CD4-positive, alpha-beta memory T cell (primary cell): ENCODE data around the gene NDST1. TPM values are rescaled to one million over a fixed set of nuclear protein-coding genes. Genes with fewer than 3 reads are reported as not detected.

ENCODE experiments used
- CTCF ChIA-PET: fragments of 350-600 bp; sonication (Branson Sonifier 250); formaldehyde crosslinking; loops from one replicate; lab custom pipeline; 2021; ENCODE audit warnings: inconsistent platforms; ENCODE audit not compliant: partially characterized antibody; lab: Charles Lee
- POLR2A ChIA-PET: fragments of 350-600 bp; sonication (Branson Sonifier 250); formaldehyde crosslinking; loops from one replicate; lab custom pipeline; 2021; ENCODE audit not compliant: partially characterized antibody; lab: Charles Lee
- DNase-seq, 5 donors: peaks; one replicate each; pipeline versions ENCODE4 v3.0.0 to v3.0.0-alpha.2; 2020 to 2022; ENCODE audit warnings: mixed read lengths in 1 of 5
- H3K27ac ChIP-seq: one replicate; pipeline ENCODE4 v1.7.0; 2013; ENCODE audit warnings: low read depth, low read length
- H3K27me3 ChIP-seq: 2 replicates; pipeline ENCODE4 v1.7.0; 2013; ENCODE audit warnings: mild to moderate bottlenecking, low read length, moderate library complexity; ENCODE audit not compliant: insufficient read depth
- H3K36me3 ChIP-seq: 2 replicates; pipeline ENCODE4 v1.7.0; 2013; ENCODE audit warnings: mild to moderate bottlenecking, low read length, moderate library complexity; ENCODE audit not compliant: insufficient read depth
- H3K4me1 ChIP-seq: 2 replicates; pipeline ENCODE4 v1.7.0; 2013; ENCODE audit warnings: mild to moderate bottlenecking, low read length, moderate library complexity; ENCODE audit not compliant: insufficient read depth
- H3K4me3 ChIP-seq, 2 donors: one replicate each; pipeline ENCODE4 v1.7.0; 2013; ENCODE audit warnings: low read length in 2 of 2, mild to moderate bottlenecking in 1 of 2
- H3K9me3 ChIP-seq, 2 donors: one replicate each; pipeline ENCODE4 v1.7.0; 2013; ENCODE audit warnings: low read length in 2 of 2, control low read depth in 1 of 2; ENCODE audit not compliant: control insufficient read depth in 1 of 2
- H3K27ac Mint-ChIP-seq, 7 donors: one replicate each; pipeline ENCODE4 v1.8.0; 2020 to 2021; ENCODE audit warnings: mixed read lengths in 7 of 7, mild to moderate bottlenecking in 6 of 7, inconsistent platforms in 3 of 7, moderate library complexity in 3 of 7
- H3K27me3 Mint-ChIP-seq, 2 donors: one replicate each; pipeline ENCODE4 v1.8.0; 2020 to 2021; ENCODE audit warnings: mixed read lengths in 2 of 2
- H3K36me3 Mint-ChIP-seq, 2 donors: one replicate each; pipeline ENCODE4 v1.8.0; 2020 to 2021; ENCODE audit warnings: mixed read lengths in 2 of 2, inconsistent platforms in 1 of 2, mild to moderate bottlenecking in 1 of 2
- H3K4me1 Mint-ChIP-seq, 4 donors: one replicate each; pipeline ENCODE4 v1.8.0; 2020 to 2021; ENCODE audit warnings: mixed read lengths in 4 of 4, mild to moderate bottlenecking in 1 of 4
- H3K4me3 Mint-ChIP-seq, 8 donors: one replicate each; pipeline ENCODE4 v1.8.0; 2020 to 2021; ENCODE audit warnings: mixed read lengths in 8 of 8, mild to moderate bottlenecking in 7 of 8, moderate library complexity in 6 of 8, inconsistent platforms in 3 of 8
- H3K9me3 Mint-ChIP-seq, 8 donors: one replicate each; pipeline ENCODE4 v1.8.0; 2020 to 2021; ENCODE audit warnings: mixed read lengths in 8 of 8, mild to moderate bottlenecking in 5 of 8, inconsistent platforms in 3 of 8, moderate library complexity in 1 of 8
- intact Hi-C: fragments of 100-400 bp; cut with micrococcal nuclease; formaldehyde crosslinking; loops from one replicate; pipeline ENCODE4 v1.15.1; 2023
- polyA plus RNA-seq, 2 donors: library from polyadenylated mRNA; unstranded; fragments of 300-500 nt; fragmentation: Illumina TruSeq; gene quantifications; one replicate each; pipeline ENCODE4 v1.2.3, GENCODE V29; 2021
- total RNA-seq, 2 experiments: library from RNA; stranded (reverse); gene quantifications; one replicate each; pipeline ENCODE4 v1.2.3, GENCODE V29; 2021

The NDST1 gene
- total and polyA plus RNA-seq, 4 experiments from 2014 or later, result 0.29 to 0.64 (median 0.35) TPM; not detected in 1

GRCh38 chr5:150596826-150597225 is 88.9 kb downstream of the NDST1 start:
- Histone ChIP-seq H3K4me1 (no peaks in the 10 kb centered on the region), H3K27me3 (no peaks in the 10 kb centered on the region), H3K36me3 (no peaks in the 10 kb centered on the region), H3K4me3 (no peak overlapping the region), H3K27ac (no peak overlapping the region), H3K9me3 (no peaks in the 10 kb centered on the region)
- ChIA-PET POLR2A (no interaction called here), CTCF (no interaction called here)
- H3K9me3 Mint-ChIP-seq, result no peaks in the 10 kb centered on the region
- no peaks in the 10 kb centered on the region for H3K36me3 Mint-ChIP-seq
- DNase-seq, result no peak
- intact Hi-C loops, result no loop called here
- no peaks in the 10 kb centered on the region for H3K4me1 Mint-ChIP-seq
- peaks cover 0 to 1% of the 10 kb centered on the region in 2 donors for H3K27me3 Mint-ChIP-seq
- H3K4me3 Mint-ChIP-seq, result no peak overlapping the region
- no peak overlapping the region for H3K27ac Mint-ChIP-seq

GRCh38 chr5:150598006-150598405 is 90.1 kb downstream of the NDST1 start:
- POLR2A ChIA-PET, result no interaction called here

GRCh38 chr5:150598821-150599273 is 90.9 kb downstream of the NDST1 start:
- Mint-ChIP-seq H3K4me1 (no peaks in the 10 kb centered on the region), H3K27me3 (peaks cover 0 to 3% of the 10 kb centered on the region in 2 donors), H3K27ac (no peak overlapping the region), H3K9me3 (no peaks in the 10 kb centered on the region), H3K36me3 (no peaks in the 10 kb centered on the region), H3K4me3 (no peak overlapping the region)
- H3K4me3 ChIP-seq, result no peak overlapping the region
- ChIA-PET CTCF (no interaction called here), POLR2A (no interaction called here)
- H3K27ac ChIP-seq, result no peak overlapping the region
- DNase-seq, result no peak
- H3K4me1 ChIP-seq, result no peaks in the 10 kb centered on the region
- H3K27me3 ChIP-seq, result no peaks in the 10 kb centered on the region
- intact Hi-C loops, result no loop called here
- no peaks in the 10 kb centered on the region for H3K9me3 ChIP-seq
- H3K36me3 ChIP-seq, result no peaks in the 10 kb centered on the region

More at GRCh38 chr5:150598006-150598405, 90.1 kb downstream of the NDST1 start:
- no peaks in the 10 kb centered on the region for H3K36me3 ChIP-seq
- no peak overlapping the region for H3K27ac Mint-ChIP-seq
- no peak overlapping the region for H3K4me3 ChIP-seq
- H3K4me3 Mint-ChIP-seq, result no peak overlapping the region
- H3K27ac ChIP-seq, result no peak overlapping the region
- no peaks in the 10 kb centered on the region for H3K9me3 Mint-ChIP-seq
- no peak for DNase-seq
- no peaks in the 10 kb centered on the region for H3K4me1 Mint-ChIP-seq
- no peaks in the 10 kb centered on the region for H3K9me3 ChIP-seq
- CTCF ChIA-PET, result no interaction called here
- H3K4me1 ChIP-seq, result no peaks in the 10 kb centered on the region
- H3K27me3 Mint-ChIP-seq, result peaks cover 0 to 3% of the 10 kb centered on the region in 2 donors
- no peaks in the 10 kb centered on the region for H3K27me3 ChIP-seq
- no peaks in the 10 kb centered on the region for H3K36me3 Mint-ChIP-seq
- intact Hi-C loops, result no loop called here

DNA sequence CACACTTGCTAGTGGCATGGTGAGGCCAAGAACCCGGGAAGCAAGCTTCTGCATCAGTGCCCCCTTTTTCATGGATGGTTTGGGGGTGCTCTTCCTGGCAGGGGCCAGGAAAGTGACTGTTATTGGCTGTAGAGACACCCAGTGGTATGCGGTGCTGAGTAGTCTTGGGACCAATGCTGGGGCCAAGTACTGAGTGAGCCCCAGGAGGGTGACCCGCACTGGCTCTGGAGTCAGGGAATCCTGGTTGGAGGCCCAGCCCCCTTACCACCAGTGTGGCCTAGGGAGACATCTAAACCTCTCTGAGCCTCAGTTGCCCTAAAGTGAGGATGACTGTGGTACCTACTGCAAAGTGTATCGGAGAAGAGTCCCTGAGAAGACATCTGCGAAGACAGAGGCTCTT is 91.3 kb downstream of the NDST1 start:
- no peak overlapping the region for H3K4me3 Mint-ChIP-seq
- no peaks in the 10 kb centered on the region for H3K9me3 Mint-ChIP-seq
- no peaks in the 10 kb centered on the region for H3K9me3 ChIP-seq
- peaks cover 1 to 3% of the 10 kb centered on the region in 2 donors for H3K27me3 Mint-ChIP-seq
- H3K4me1 Mint-ChIP-seq, result no peaks in the 10 kb centered on the region
- intact Hi-C loops, result no loop called here
- POLR2A ChIA-PET, result no interaction called here
- no peaks in the 10 kb centered on the region for H3K4me1 ChIP-seq
- no peak overlapping the region for H3K27ac Mint-ChIP-seq
- H3K27me3 ChIP-seq, result no peaks in the 10 kb centered on the region
- no peak overlapping the region for H3K27ac ChIP-seq
- no peak overlapping the region for H3K4me3 ChIP-seq
- CTCF ChIA-PET, result no interaction called here
- no peak for DNase-seq
- no peaks in the 10 kb centered on the region for H3K36me3 ChIP-seq
- H3K36me3 Mint-ChIP-seq, result no peaks in the 10 kb centered on the region

GRCh38 chr5:150599917-150600511 is 92.1 kb downstream of the NDST1 start:
- intact Hi-C loops, result no loop called here
- H3K9me3 Mint-ChIP-seq, result no peaks in the 10 kb centered on the region
- Histone ChIP-seq H3K9me3 (no peaks in the 10 kb centered on the region), H3K27ac (no peak overlapping the region), H3K27me3 (no peaks in the 10 kb centered on the region), H3K4me3 (no peak overlapping the region), H3K36me3 (no peaks in the 10 kb centered on the region), H3K4me1 (no peaks in the 10 kb centered on the region)
- H3K36me3 Mint-ChIP-seq, result no peaks in the 10 kb centered on the region
- H3K4me1 Mint-ChIP-seq, result no peaks in the 10 kb centered on the region
- H3K4me3 Mint-ChIP-seq, result no peak overlapping the region
- DNase-seq, result no peak
- no peak overlapping the region for H3K27ac Mint-ChIP-seq
- CTCF ChIA-PET, result no interaction called here
- peaks cover 3 to 5% of the 10 kb centered on the region in 2 donors for H3K27me3 Mint-ChIP-seq
- POLR2A ChIA-PET, result no interaction called here

GRCh38 chr5:150600616-150601490 is 92.9 kb downstream of the NDST1 start:
- CTCF ChIA-PET, result no interaction called here

DNA sequence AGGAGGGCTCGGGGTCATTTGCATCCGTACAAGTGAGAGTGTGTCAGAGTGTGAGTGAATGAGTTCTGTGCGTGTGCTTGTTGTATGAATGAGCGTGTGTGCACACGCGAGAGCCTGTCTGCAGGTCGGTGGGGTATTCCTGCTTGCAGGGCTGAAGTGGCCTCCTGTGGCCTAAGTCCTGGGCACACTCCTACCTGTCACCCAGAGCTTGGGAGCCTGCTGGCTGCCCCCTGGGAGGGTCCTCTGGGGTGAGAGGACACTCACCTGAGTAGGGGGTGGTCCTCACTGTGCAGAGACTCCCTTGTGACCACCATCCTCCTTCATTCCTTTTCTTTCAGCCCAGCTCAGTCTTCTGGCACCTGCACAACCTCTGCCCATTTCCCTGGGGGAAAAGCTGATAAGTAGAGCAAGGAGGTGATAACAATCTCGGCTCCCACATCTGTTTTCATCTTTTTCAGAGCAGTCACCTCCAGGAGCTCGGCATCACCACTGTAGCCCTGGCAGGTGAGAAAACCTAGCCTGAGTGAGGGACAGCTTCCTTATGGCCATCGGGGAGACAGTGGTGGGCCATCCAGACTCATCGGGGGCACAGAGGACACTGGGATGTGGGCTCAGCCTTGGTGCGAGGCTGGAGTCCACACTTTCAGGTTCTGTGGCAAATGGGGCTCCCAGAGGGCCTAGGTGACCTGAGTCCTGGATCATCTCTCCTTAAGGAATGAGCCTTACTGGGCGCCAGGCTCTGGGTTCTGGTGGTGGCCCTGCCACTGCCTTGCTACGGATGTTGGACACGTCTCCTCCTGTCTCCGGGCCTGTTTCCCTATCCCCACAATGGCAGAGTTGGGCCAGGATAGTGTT is 93.8 kb downstream of the NDST1 start:
- Histone ChIP-seq H3K27me3 (no peaks in the 10 kb centered on the region), H3K4me3 (no peak overlapping the region), H3K4me1 (no peaks in the 10 kb centered on the region), H3K9me3 (no peaks in the 10 kb centered on the region), H3K36me3 (no peaks in the 10 kb centered on the region), H3K27ac (no peak overlapping the region)
- H3K27me3 Mint-ChIP-seq, result peaks cover 5% of the 10 kb centered on the region in 2 donors
- no peaks in the 10 kb centered on the region for H3K36me3 Mint-ChIP-seq
- H3K4me1 Mint-ChIP-seq, result no peaks in the 10 kb centered on the region
- H3K4me3 Mint-ChIP-seq, result no peak overlapping the region
- ChIA-PET CTCF (no interaction called here), POLR2A (no interaction called here)
- intact Hi-C loops, result no loop called here
- H3K9me3 Mint-ChIP-seq, result no peaks in the 10 kb centered on the region
- H3K27ac Mint-ChIP-seq, result peak overlapping the region in 2 of 7 donors; percentile 78 to 87
- no peak for DNase-seq

More at GRCh38 chr5:150600616-150601490, 92.9 kb downstream of the NDST1 start:
- Histone ChIP-seq H3K4me1 (no peaks in the 10 kb centered on the region), H3K9me3 (no peaks in the 10 kb centered on the region), H3K27me3 (no peaks in the 10 kb centered on the region), H3K4me3 (no peak overlapping the region), H3K36me3 (no peaks in the 10 kb centered on the region), H3K27ac (no peak overlapping the region)
- POLR2A ChIA-PET, result no interaction called here
- Mint-ChIP-seq H3K9me3 (no peaks in the 10 kb centered on the region), H3K4me1 (no peaks in the 10 kb centered on the region), H3K27me3 (peaks cover 5% of the 10 kb centered on the region in 2 donors), H3K4me3 (no peak overlapping the region), H3K36me3 (no peaks in the 10 kb centered on the region), H3K27ac (no peak overlapping the region)
- intact Hi-C loops, result no loop called here
- DNase-seq, result no peak
